HepG2 (cell line): ENCODE data around the gene BABAM1. TPM values are rescaled to one million over a fixed set of nuclear protein-coding genes. Genes with fewer than 3 reads are reported as not detected.

Experiments
- ATAC-seq: fragments of 200-7000 bp; cut with Tn5 transposase; 3 replicates; pipeline ENCODE4 v1.9.1; 2020; ENCODE audit warnings: mild to moderate bottlenecking, moderate library complexity
- BruUV-seq: library from RNA; stranded (reverse); fragments of 400-500 nt; replicated peaks from 2 replicates; lab custom pipeline; 2021; lab: Mats Ljungman, UMichigan
- CTCF ChIA-PET: fragments of 300-600 bp; formaldehyde crosslinking; extraction: SDS; loops from one replicate; lab custom pipeline; 2021; ENCODE audit warnings: low total read pairs, inconsistent platforms, low intra/inter-chr PET ratio; lab: Yijun Ruan, JAX
- POLR2A ChIA-PET: fragments of 350-600 bp; sonication (Branson Sonifier 250); formaldehyde crosslinking; loops from one replicate; lab custom pipeline; 2020; ENCODE audit warnings: antibody characterized with exemption, inconsistent platforms; lab: Yijun Ruan, JAX
- DNase-seq: peaks from one replicate; pipeline ENCODE4 v3.0.0-alpha.2; 2015; ENCODE audit warnings: low spot score
- FAIRE-seq: peaks from 3 replicates; lab custom pipeline; 2011; peaks lifted over from hg19 to GRCh38; lab: Jason Lieb, UNC
- H2AFZ ChIP-seq: one replicate; pipeline ENCODE4 v1.6.1; 2011; ENCODE audit warnings: low read length, inconsistent platforms
- H3K27ac ChIP-seq: fragments of 300-600 bp; 3 replicates; pipeline ENCODE4 v1.8.0; 2011; ENCODE audit warnings: mixed run types, mild to moderate bottlenecking, mixed read lengths, low read length, inconsistent platforms; ENCODE audit not compliant: insufficient read depth; ENCODE audit errors: extremely low read length
- H3K27me3 ChIP-seq, 2 experiments: fragments of 200-600 bp in 1 of 2; 2 replicates in 1 of 2; 3 replicates in 1 of 2; pipeline versions ENCODE4 v1.6.0 to v1.8.0; 2011; ENCODE audit warnings: low read length in 2 of 2, mild to moderate bottlenecking in 2 of 2, moderate library complexity in 2 of 2, inconsistent platforms in 1 of 2; ENCODE audit not compliant: insufficient read depth in 2 of 2, control insufficient read depth in 1 of 2
- H3K36me3 ChIP-seq, 2 experiments: fragments of 200-600 bp in 1 of 2; replicated peaks in 1 of 2; 2 replicates in 1 of 2; 3 replicates in 1 of 2; pipeline versions ENCODE4 v1.5.1 to v1.8.0; 2011; ENCODE audit warnings: low read length in 2 of 2, inconsistent platforms in 1 of 2; ENCODE audit not compliant: insufficient read depth in 2 of 2, control insufficient read depth in 1 of 2
- H3K4me1 ChIP-seq: 2 replicates; pipeline ENCODE4 v1.5.1; 2012; ENCODE audit warnings: low read length, inconsistent platforms; ENCODE audit not compliant: insufficient read depth
- H3K4me2 ChIP-seq: 2 replicates; pipeline ENCODE4 v1.6.0; 2011; ENCODE audit warnings: low read depth, low read length, inconsistent platforms
- H3K4me3 ChIP-seq, 3 experiments: fragments of 200-600 bp in 1 of 3; sonication (generic), shearing (Covaris generic) in 1 of 3; replicated peaks in 1 of 3; 2 replicates each; pipeline ENCODE4 v1.5.1; 2011 to 2016; ENCODE audit warnings: low read length in 3 of 3, inconsistent platforms in 2 of 3, low read depth in 2 of 3, mild to moderate bottlenecking in 2 of 3, control low read depth in 1 of 3, mixed read lengths in 1 of 3; ENCODE audit not compliant: insufficient read depth in 1 of 3
- H3K79me2 ChIP-seq: one replicate; pipeline ENCODE4 v1.6.1; 2011; ENCODE audit warnings: low read length, inconsistent platforms; ENCODE audit not compliant: insufficient read depth
- H3K9ac ChIP-seq: 2 replicates; pipeline ENCODE4 v1.6.0; 2011; ENCODE audit warnings: mild to moderate bottlenecking, low read depth, low read length, inconsistent platforms; ENCODE audit not compliant: insufficient read depth
- H3K9me3 ChIP-seq: 2 replicates; pipeline ENCODE4 v1.5.1; 2012; ENCODE audit warnings: mild to moderate bottlenecking, low read length
- H4K20me1 ChIP-seq: 2 replicates; pipeline ENCODE4 v1.6.0; 2011; ENCODE audit warnings: inconsistent platforms, mild to moderate bottlenecking, low read length, moderate library complexity; ENCODE audit not compliant: insufficient read depth
- DPF2 ChIP-seq: sonication (generic); formaldehyde crosslinking; IDR thresholded peaks from 2 replicates; pipeline ENCODE4 v1.4.0; 2020; ENCODE audit warnings: mild to moderate bottlenecking, low read depth, missing genetic modification reagents, borderline replicate concordance
- KLF11 ChIP-seq: IDR thresholded peaks from 2 replicates; pipeline ENCODE4 v1.6.1; 2016; ENCODE audit warnings: missing compliant biosample characterization
- KMT2B ChIP-seq: IDR thresholded peaks from 2 replicates; pipeline ENCODE4 v1.6.1; 2016; ENCODE audit warnings: missing genetic modification reagents, missing compliant biosample characterization
- RBFOX2 ChIP-seq: fragments of 200-400 bp; formaldehyde crosslinking; IDR thresholded peaks from 2 replicates; pipeline ENCODE4 v1.6.1; 2017; ENCODE audit warnings: low read depth, mild to moderate bottlenecking, low read length
- SOX13 ChIP-seq, 3 experiments: fragments of 450-650 bp in 1 of 3; sonication (generic) in 1 of 3; formaldehyde crosslinking in 1 of 3; IDR thresholded peaks in 2 of 3; conservative IDR thresholded peaks in 1 of 3; 2 replicates each; pipeline versions ENCODE4 v1.5.0 to v1.6.1; 2016 to 2020; ENCODE audit warnings: antibody characterized with exemption in 1 of 3, mild to moderate bottlenecking in 1 of 3, missing compliant biosample characterization in 1 of 3, missing genetic modification reagents in 1 of 3, moderate library complexity in 1 of 3
- SRY ChIP-seq: sonication (generic); formaldehyde crosslinking; IDR thresholded peaks from 2 replicates; pipeline ENCODE4 v1.8.0; 2022; ENCODE audit warnings: mild to moderate bottlenecking, missing genetic modification reagents
- ZBTB7B ChIP-seq: sonication (generic); formaldehyde crosslinking; IDR thresholded peaks from 2 replicates; pipeline ENCODE4 v1.4.0; 2020; ENCODE audit warnings: missing genetic modification reagents
- ZGPAT ChIP-seq: IDR thresholded peaks from 2 replicates; pipeline ENCODE4 v1.6.1; 2016; ENCODE audit warnings: mild to moderate bottlenecking
- ZNF256 ChIP-seq: sonication (generic); formaldehyde crosslinking; conservative IDR thresholded peaks from 2 replicates; pipeline ENCODE4 v1.4.0; 2020; ENCODE audit warnings: missing genetic modification reagents
- ZNF546 ChIP-seq: sonication (generic); formaldehyde crosslinking; conservative IDR thresholded peaks from 2 replicates; pipeline ENCODE4 v1.8.1; 2023; ENCODE audit warnings: mild to moderate bottlenecking, missing genetic modification reagents
- ZNF607 ChIP-seq: sonication (generic); formaldehyde crosslinking; IDR thresholded peaks from 2 replicates; pipeline ENCODE4 v1.5.1; 2020; ENCODE audit warnings: missing genetic modification reagents, mild to moderate bottlenecking, borderline replicate concordance
- WGBS: methylation state at CpG from one replicate; pipeline ENCODE4 v1.1.6; 2017; ENCODE audit warnings: low lambda C conversion rate; 5-methylcytosine and 5-hydroxymethylcytosine counted together
- in situ Hi-C: cut with HindIII; loops from 2 replicates; pipeline ENCODE4 v1.10.0; 2017; ENCODE audit warnings: low pct_unique_long_range_greater_than_20kb; ENCODE audit not compliant: extremely low pct_ligation_motif_present
- intact Hi-C: fragments of 100-400 bp; cut with micrococcal nuclease; formaldehyde crosslinking; loops from one replicate; pipeline ENCODE4 v1.10.0; 2022; ENCODE audit not compliant: unreplicated experiment
- polyA plus RNA-seq, 8 experiments: library from polyadenylated mRNA; depleted of rRNA in 3 of 8; stranded (reverse) in 7 of 8; unstranded in 1 of 8; fragments of >200 nt; fragmentation: Illumina TruSeq in 4 of 8; extraction: Trizol in 4 of 8; gene quantifications; 2 replicates each; pipeline versions ENCODE4 v1.2.1 to v1.2.3, GENCODE V29; 2011 to 2016; ENCODE audit warnings: low read depth in 4 of 8, missing spikeins in 1 of 8, mixed read lengths in 1 of 8; ENCODE audit not compliant: insufficient read depth in 1 of 8
- total RNA-seq, 5 experiments: library from RNA; depleted of rRNA; stranded (reverse); fragments of >200 nt; fragmentation: Illumina TruSeq; extraction: Trizol; gene quantifications; 2 replicates each; pipeline ENCODE4 v1.2.3, GENCODE V29; 2016; ENCODE audit warnings: low read depth in 1 of 5
- TF ChIP-seq, protein P1 (sequence below): sonication (generic); formaldehyde crosslinking; IDR thresholded peaks from 2 replicates; pipeline ENCODE4 v1.5.0; 2020; ENCODE audit warnings: missing genetic modification reagents

Gene BABAM1
- total and polyA plus RNA-seq, 2 of the 13 experiments (the other 11 are each of a cell fraction or from before 2014, with no cell fraction given) = 70.0 to 82.0 TPM

GRCh38 chr19:17256130-17256529, 11.1 kb upstream of the BABAM1 start (continued):
- TF ChIP-seq ZGPAT (no peak), ZNF607 (CRISPR knock-in tag) (no peak), DPF2 (no peak), KLF11 (CRISPR knock-in tag) (no peak)

DNA sequence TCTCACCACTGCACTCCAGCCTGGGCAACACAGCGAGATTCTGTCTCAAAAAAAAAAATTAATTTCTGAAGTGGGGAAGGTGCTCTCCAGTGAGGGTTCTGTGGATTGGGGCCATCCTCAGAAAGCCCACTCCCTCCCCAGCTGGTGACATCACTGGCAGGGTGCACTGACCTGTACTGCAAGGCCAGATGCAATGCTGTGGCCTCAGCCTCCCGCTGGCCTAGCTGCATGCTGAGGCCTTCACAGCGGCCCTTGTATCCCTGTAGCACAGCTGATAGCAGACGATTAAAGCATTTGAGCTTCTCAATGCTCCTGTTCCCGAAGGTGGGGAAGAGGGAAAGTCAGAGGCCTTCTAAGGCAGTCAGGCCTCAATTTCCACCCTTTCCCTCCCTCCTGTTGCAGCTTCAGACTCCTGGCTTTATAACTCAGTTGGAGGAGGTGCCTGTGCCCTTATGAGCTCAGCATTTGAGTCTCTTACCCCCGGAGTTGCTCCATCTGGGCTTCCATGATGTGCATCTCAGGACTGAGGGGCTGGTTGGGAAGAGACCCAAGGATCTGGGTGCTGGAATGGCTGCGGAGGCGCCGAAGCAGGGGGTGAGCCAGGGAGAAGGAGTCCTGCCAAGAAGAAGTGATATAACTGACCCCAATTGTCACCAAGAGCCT, 8.0 kb upstream of the BABAM1 start:
- ChIA-PET POLR2A (interaction anchor here (0.9 to 3.2 kb wide), 7 partner anchors 8 to 44 kb away, joined by 3 to 18 read pairs (median 6); partner anchors contain the start of genes BABAM1, OCEL1 and USE1), CTCF (no interaction called here)
- no peak overlapping the region for H3K9ac ChIP-seq
- no peak overlapping the region for H3K4me3 ChIP-seq
- H2AFZ ChIP-seq = no peak overlapping the region
- H3K27ac ChIP-seq = no peak overlapping the region
- BruUV-seq = no TSS peak
- no peaks in the 10 kb centered on the region for H3K27me3 ChIP-seq
- no peaks in the 10 kb centered on the region for H3K36me3 ChIP-seq
- intact Hi-C loops (no loop called here), in situ Hi-C loops (no loop called here)
- H4K20me1 ChIP-seq = no peaks in the 10 kb centered on the region
- no peak for DNase-seq
- no peaks in the 10 kb centered on the region for H3K9me3 ChIP-seq
- H3K4me2 ChIP-seq = no peak overlapping the region
- ATAC-seq = no peak
- TF ChIP-seq, protein P1, sequence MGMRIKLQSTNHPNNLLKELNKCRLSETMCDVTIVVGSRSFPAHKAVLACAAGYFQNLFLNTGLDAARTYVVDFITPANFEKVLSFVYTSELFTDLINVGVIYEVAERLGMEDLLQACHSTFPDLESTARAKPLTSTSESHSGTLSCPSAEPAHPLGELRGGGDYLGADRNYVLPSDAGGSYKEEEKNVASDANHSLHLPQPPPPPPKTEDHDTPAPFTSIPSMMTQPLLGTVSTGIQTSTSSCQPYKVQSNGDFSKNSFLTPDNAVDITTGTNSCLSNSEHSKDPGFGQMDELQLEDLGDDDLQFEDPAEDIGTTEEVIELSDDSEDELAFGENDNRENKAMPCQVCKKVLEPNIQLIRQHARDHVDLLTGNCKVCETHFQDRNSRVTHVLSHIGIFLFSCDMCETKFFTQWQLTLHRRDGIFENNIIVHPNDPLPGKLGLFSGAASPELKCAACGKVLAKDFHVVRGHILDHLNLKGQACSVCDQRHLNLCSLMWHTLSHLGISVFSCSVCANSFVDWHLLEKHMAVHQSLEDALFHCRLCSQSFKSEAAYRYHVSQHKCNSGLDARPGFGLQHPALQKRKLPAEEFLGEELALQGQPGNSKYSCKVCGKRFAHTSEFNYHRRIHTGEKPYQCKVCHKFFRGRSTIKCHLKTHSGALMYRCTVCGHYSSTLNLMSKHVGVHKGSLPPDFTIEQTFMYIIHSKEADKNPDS (CRISPR knock-in tag) = no peak
- no peak for TF ChIP-seq SRY
- TF ChIP-seq SOX13 (IDR thresholded peaks at IDR 0.05) = no peak
- no peak for TF ChIP-seq SOX13 (CRISPR knock-in tag; conservative IDR thresholded peaks at IDR 0.05 in 1 of 2, IDR thresholded peaks at IDR 0.05 in 1 of 2)
- TF ChIP-seq ZBTB7B (CRISPR knock-in tag) = no peak
- no peak for TF ChIP-seq KMT2B (CRISPR knock-in tag)
- TF ChIP-seq ZNF546 (CRISPR knock-in tag) = no peak
- TF ChIP-seq RBFOX2 = no peak
- no peak for TF ChIP-seq ZNF256
- 64% methylated on average over 5 of the region's 9 CpGs for WGBS
- no peak for FAIRE-seq
- peaks cover 66% of the 10 kb centered on the region for H3K4me1 ChIP-seq
- no peaks in the 10 kb centered on the region for H3K79me2 ChIP-seq
